Measurements from ENCODE around the gene KLRB1.
"Not testable (repeated sequence)": the region's sequence is repeated elsewhere in the genome, so short reads cannot be mapped to it uniquely, and the experiment has no call there.

Gene KLRB1

GRCh38 chr12:9597365-9597764 lies 10.4 kb downstream of the KLRB1 start:
- H3K36me3 ChIP-seq (ENCODE audit: insufficient read depth, low read length) = no peaks in the 10 kb centered on the region
- no peak overlapping the region for H3K9ac ChIP-seq (ENCODE audit: low read depth, low read length)
- 92% methylated on average over 5 of the region's 5 CpGs for WGBS
- peaks cover 6% of the 10 kb centered on the region; the same call in 1 of the 2 replicates for H3K4me1 ChIP-seq (ENCODE audit: insufficient read depth, low read length)
- no peaks in the 10 kb centered on the region for H3K9me3 ChIP-seq (ENCODE audit: insufficient read depth, low read depth, low read length)
- H3K4me3 ChIP-seq (ENCODE audit: low read length) = no peak overlapping the region
- H3K27ac ChIP-seq (ENCODE audit: low read depth, low read length) = no peak overlapping the region
- H3K27me3 ChIP-seq (ENCODE audit: insufficient read depth, low read length) = no peaks in the 10 kb centered on the region

DNA sequence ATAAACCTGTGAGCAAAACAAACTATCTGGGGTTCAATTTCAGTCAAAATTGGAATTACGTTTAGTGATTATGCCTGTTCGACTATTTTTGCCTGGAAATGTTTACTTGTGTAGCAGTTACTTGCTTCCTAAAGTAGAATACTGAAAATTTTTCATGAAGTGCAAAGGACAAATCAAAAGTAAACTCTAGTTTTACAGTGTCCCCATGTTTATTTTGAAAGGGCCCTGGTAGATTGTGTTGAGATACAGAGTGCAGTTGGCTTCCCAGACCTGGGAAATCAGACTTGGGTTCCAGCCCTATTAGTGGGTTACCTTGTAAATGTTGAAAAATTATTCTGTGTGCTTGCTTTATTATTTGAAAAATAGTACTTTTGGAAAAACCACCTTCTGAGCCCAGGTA lies 17.3 kb downstream of the KLRB1 start:
- Histone ChIP-seq H3K4me1 (ENCODE audit: insufficient read depth, low read length) (no peaks in the 10 kb centered on the region), H3K27ac (ENCODE audit: low read depth, low read length) (no peak overlapping the region), H3K4me3 (ENCODE audit: low read length) (no peak overlapping the region), H3K9ac (ENCODE audit: low read depth, low read length) (no peak overlapping the region), H3K9me3 (ENCODE audit: insufficient read depth, low read depth, low read length) (no peaks in the 10 kb centered on the region), H3K36me3 (ENCODE audit: insufficient read depth, low read length) (no peaks in the 10 kb centered on the region), H3K27me3 (ENCODE audit: insufficient read depth, low read length) (no peaks in the 10 kb centered on the region)
- 90% methylated on average over 2 of the region's 2 CpGs for WGBS

DNA sequence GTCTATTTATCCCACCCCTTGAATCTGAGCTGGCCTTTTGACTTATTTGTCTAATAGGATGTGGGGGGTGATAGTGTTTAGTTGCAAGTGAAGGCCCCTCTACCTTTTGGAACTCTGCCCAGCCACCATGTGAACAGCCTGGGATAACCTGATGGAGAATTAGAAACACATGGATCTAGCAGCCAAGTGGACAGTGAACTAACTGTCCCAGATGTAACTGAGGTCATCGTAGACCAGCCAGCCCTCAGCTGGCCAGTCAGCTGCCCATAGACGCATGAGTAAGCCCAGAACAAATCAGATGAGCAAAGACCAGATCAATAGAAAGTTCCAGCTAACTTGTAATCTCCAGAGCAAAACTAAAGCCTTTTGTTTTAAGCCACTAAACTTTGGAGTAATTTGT lies 19.0 kb downstream of the KLRB1 start:
- Histone ChIP-seq H3K4me3 (ENCODE audit: low read length) (no peak overlapping the region), H3K9ac (ENCODE audit: low read depth, low read length) (no peak overlapping the region), H3K9me3 (ENCODE audit: insufficient read depth, low read depth, low read length) (no peaks in the 10 kb centered on the region), H3K27ac (ENCODE audit: low read depth, low read length) (no peak overlapping the region), H3K4me1 (ENCODE audit: insufficient read depth, low read length) (no peaks in the 10 kb centered on the region), H3K27me3 (ENCODE audit: insufficient read depth, low read length) (no peaks in the 10 kb centered on the region), H3K36me3 (ENCODE audit: insufficient read depth, low read length) (no peaks in the 10 kb centered on the region)
- WGBS = 95% methylated on average over 2 of the region's 2 CpGs

DNA sequence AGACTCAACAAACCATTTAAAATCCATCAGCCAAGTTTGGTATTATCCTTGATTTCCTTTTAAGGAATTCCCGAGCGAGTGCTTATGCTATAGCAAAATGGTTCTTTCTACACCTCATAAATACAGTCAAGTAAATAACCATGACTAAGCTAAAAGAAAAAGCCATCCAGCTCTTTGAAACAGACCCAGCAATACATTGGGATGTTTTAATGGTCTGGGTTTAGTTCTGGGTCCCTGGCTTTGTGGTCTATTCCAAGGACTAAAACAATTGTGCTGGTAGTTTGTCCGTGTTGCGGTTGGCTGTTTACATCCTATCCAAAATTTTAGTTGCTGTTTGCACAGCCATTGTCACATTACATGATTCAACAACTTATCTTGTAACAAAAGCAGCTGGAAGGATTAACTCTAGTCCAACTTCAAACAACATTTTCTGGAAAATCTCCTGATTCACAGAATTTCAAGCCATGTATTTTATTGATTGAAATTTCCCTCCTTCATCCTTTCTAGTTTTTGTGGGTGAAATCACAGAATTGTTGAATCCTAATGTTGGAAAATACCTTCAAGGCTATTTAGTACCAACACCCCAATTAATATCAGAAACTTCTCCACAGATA lies 19.6 kb downstream of the KLRB1 start:
- H3K36me3 ChIP-seq (ENCODE audit: insufficient read depth, low read length) = no peaks in the 10 kb centered on the region
- no peaks in the 10 kb centered on the region for H3K9me3 ChIP-seq (ENCODE audit: insufficient read depth, low read depth, low read length)
- no peaks in the 10 kb centered on the region for H3K4me1 ChIP-seq (ENCODE audit: insufficient read depth, low read length)
- no peak overlapping the region for H3K27ac ChIP-seq (ENCODE audit: low read depth, low read length)
- H3K4me3 ChIP-seq (ENCODE audit: low read length) = no peak overlapping the region
- no peaks in the 10 kb centered on the region for H3K27me3 ChIP-seq (ENCODE audit: insufficient read depth, low read length)
- 93% methylated on average over 4 of the region's 4 CpGs for WGBS
- no peak overlapping the region for H3K9ac ChIP-seq (ENCODE audit: low read depth, low read length)

GRCh38 chr12:9577729-9578128 lies 30.0 kb downstream of the KLRB1 start:
- not testable (repeated sequence) for H3K27ac ChIP-seq (ENCODE audit: low read depth, low read length); H3K9me3 ChIP-seq (ENCODE audit: insufficient read depth, low read depth, low read length); H3K9ac ChIP-seq (ENCODE audit: low read depth, low read length); H3K4me3 ChIP-seq (ENCODE audit: low read length); H3K4me1 ChIP-seq (ENCODE audit: insufficient read depth, low read length); H3K27me3 ChIP-seq (ENCODE audit: insufficient read depth, low read length); H3K36me3 ChIP-seq (ENCODE audit: insufficient read depth, low read length)
- WGBS = 89% methylated on average over 2 of the region's 5 CpGs

DNA sequence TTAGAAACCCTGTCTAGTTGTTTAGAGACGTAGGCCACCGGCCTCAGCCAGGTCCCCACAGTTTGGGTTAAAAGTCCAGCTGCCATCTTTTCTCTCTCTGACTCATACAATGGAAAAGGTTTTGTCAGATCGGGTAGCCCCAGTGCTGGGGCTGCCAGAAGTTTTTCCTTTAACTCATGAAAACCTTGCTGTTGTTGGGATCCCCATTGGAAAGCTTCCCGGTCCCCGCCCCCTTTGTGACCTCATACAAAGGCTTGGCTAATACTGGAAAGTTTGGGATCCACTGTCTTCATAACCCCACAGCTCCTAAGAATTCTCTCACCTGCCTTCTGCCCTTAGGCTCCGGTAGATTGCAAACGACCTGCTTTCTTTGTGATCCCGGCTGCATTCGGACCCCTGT lies 40.6 kb downstream of the KLRB1 start:
- not testable (repeated sequence) for H3K27ac ChIP-seq (ENCODE audit: low read depth, low read length); H3K9ac ChIP-seq (ENCODE audit: low read depth, low read length); H3K36me3 ChIP-seq (ENCODE audit: insufficient read depth, low read length); H3K4me1 ChIP-seq (ENCODE audit: insufficient read depth, low read length); H3K9me3 ChIP-seq (ENCODE audit: insufficient read depth, low read depth, low read length); H3K27me3 ChIP-seq (ENCODE audit: insufficient read depth, low read length); H3K4me3 ChIP-seq (ENCODE audit: low read length)
- 93% methylated on average over 9 of the region's 9 CpGs for WGBS

DNA sequence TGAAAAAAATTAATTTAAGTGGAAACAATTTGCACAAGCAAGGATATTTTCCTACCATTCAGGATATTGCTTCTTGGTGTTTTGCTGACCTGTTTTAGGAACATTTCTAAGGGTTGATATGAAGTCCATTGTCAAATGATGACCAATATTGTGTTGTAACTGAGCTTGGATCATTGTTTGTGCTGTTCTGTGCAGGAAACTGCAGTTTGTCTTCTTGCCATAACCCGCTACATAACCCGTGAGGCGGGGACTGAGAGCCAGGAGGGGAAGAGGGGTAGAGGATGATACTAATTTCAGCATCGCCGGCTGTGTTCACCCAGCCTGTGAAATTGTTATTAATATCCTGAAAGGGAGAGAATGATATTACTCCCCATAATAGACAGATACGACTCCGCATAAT lies 41.6 kb downstream of the KLRB1 start:
- H3K36me3 ChIP-seq (ENCODE audit: insufficient read depth, low read length); H3K27ac ChIP-seq (ENCODE audit: low read depth, low read length); H3K4me3 ChIP-seq (ENCODE audit: low read length); H3K4me1 ChIP-seq (ENCODE audit: insufficient read depth, low read length); H3K27me3 ChIP-seq (ENCODE audit: insufficient read depth, low read length); H3K9ac ChIP-seq (ENCODE audit: low read depth, low read length); H3K9me3 ChIP-seq (ENCODE audit: insufficient read depth, low read depth, low read length): not testable (repeated sequence)
- WGBS = 90% methylated on average over 7 of the region's 7 CpGs

- H3K9ac ChIP-seq (ENCODE audit: low read depth, low read length); H3K9me3 ChIP-seq (ENCODE audit: insufficient read depth, low read depth, low read length); H3K4me1 ChIP-seq (ENCODE audit: insufficient read depth, low read length); H3K27ac ChIP-seq (ENCODE audit: low read depth, low read length); H3K36me3 ChIP-seq (ENCODE audit: insufficient read depth, low read length); H3K27me3 ChIP-seq (ENCODE audit: insufficient read depth, low read length); H3K4me3 ChIP-seq (ENCODE audit: low read length): not testable (repeated sequence)
- 100% methylated on average over 1 of the region's 2 CpGs for WGBS
Measured at GRCh38 chr12:9564418-9564817, 43.3 kb downstream of the KLRB1 start.

- H3K27ac ChIP-seq (ENCODE audit: low read depth, low read length); H3K4me3 ChIP-seq (ENCODE audit: low read length); H3K4me1 ChIP-seq (ENCODE audit: insufficient read depth, low read length); H3K36me3 ChIP-seq (ENCODE audit: insufficient read depth, low read length); H3K9me3 ChIP-seq (ENCODE audit: insufficient read depth, low read depth, low read length); H3K27me3 ChIP-seq (ENCODE audit: insufficient read depth, low read length); H3K9ac ChIP-seq (ENCODE audit: low read depth, low read length): not testable (repeated sequence)
- 89% methylated on average over 2 of the region's 5 CpGs for WGBS
Measured at GRCh38 chr12:9562841-9563453, 44.8 kb downstream of the KLRB1 start.

DNA sequence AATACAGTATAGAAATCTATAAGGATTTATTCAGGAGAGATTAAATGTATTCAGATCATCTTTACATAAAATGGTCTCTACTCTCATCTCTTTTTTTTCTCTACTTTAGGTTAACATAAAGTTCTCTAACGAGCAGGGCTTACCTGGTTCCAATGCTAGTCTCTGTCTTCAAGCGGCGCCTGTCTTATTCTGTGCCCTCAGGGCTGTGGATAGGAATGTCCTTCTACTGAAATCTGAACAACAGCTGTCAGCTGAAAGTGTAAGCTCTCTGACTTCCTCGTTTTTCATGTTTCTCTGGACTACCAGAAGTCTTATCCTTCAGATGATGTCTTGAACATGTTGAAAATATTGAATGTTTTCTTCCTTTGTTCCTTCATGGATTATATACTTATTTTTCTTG lies 62.2 kb downstream of the KLRB1 start:
- H3K4me1 ChIP-seq (ENCODE audit: insufficient read depth, low read length); H3K36me3 ChIP-seq (ENCODE audit: insufficient read depth, low read length); H3K4me3 ChIP-seq (ENCODE audit: low read length); H3K9ac ChIP-seq (ENCODE audit: low read depth, low read length); H3K27ac ChIP-seq (ENCODE audit: low read depth, low read length); H3K9me3 ChIP-seq (ENCODE audit: insufficient read depth, low read depth, low read length); H3K27me3 ChIP-seq (ENCODE audit: insufficient read depth, low read length): not testable (repeated sequence)
- WGBS = 87% methylated on average over 3 of the region's 4 CpGs

All from HUES64 (cell line).